Limb (tissue), 2 donors: ENCODE measurements around the gene DQX1.

Experiments
- DNase-seq, 2 donors: peaks; one replicate each; pipeline ENCODE4 v3.0.0-alpha.2; 2016; ENCODE audit errors: extremely low spot score in 2 of 2

The DQX1 gene

DNA sequence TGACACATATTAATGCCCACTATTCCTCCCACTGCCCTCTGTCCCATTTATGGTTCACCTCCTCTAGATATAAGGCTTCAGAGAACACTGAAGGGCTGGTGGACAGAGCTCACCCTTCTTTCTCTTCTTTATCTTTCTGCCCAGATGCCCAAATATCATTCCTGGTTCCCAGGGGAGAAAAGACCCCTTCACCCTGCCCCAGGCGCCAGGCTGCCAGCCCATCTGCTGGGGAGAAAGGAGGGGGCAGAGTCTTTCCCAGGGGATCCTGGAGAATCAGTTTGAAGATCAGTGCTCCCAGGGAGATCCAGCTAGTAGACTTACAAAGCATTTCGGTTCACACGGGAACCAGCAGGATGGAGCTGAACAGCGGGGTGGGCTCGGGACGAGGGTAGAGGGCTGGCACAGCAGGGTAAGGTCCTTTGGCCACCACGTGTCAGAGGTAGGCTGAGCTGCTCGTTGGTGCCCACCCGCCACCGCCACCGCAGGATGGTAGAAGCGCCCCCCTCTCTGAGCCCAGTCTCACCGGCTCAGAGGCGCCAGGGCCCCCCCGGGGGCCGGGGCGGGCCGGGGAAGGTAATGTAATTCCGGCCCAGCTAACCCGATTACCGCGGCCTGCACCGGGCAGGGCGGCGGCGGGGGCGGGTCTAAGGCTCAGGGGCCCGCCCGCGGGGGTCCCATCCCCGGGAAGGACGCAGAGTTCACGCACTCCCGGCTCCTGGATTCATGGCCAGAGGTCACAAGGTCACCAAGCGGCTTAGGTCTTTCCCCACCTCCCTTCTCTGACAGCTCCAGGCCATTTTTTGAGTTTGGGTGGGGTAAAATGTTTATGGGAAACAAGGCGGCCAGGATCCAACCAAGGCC is 13.1 kb downstream of the DQX1 start:
- no peak for DNase-seq

DNA sequence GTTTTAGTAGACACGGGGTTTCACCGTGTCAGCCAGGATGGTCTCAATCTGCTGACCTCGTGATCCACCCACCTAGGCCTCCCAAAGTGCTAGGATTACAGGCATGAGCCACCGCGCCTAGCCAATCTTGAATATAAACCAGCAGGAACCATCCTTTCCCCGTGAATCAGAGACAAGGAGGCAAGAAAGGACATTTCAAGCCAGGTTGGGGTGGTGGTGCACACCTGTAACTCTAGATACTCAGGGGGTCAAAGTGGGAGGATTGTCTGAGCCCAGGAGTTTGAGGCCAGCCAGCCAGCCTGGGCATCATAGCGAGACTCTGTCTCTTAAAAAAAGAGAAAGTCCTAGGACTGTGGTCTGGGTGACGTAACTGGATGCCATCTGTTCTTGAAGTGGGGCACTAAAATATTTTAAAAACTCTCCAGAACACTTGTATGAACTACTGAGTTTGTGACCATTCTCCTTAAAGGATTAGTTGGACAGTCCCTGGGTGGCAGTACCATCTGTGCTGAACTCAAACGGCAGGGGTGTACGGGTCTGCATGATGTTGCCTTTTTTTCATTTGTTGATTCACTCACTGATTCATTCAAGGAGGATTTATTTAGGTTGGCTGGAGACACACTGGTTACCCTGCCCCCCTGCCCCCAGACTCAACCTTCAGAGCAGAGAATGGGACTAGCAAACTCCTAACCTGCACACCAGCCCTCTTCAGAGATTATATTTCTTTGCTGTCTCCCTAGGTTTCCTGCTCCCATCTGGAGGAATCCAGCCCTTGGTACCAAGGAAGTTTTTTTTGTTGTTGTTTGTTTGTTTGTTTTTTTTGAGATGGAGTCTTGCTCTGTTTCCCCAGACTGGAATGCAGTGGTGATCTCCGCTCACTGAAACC is 14.7 kb downstream of the DQX1 start:
- DNase-seq = no peak

DNA sequence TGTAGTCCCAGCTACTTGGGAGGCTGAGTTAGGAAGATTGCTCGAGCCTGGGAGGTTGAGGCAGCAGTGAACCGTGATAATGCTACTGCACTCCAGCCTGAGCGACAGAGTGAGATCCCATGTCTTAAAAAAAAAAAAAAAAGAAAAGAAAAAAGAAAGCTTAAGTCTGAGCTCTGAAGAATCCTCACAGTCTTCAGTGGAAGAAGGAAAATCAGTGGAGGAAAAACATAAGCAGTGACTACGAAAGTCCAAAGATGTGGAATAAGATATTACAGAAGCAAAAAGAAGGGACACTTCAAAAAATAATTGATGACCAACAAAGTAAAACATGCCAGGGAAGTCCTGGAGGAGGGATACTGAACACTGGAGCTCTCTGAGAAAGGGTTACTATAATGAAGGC is 15.8 kb downstream of the DQX1 start:
- no peak for DNase-seq

DNA sequence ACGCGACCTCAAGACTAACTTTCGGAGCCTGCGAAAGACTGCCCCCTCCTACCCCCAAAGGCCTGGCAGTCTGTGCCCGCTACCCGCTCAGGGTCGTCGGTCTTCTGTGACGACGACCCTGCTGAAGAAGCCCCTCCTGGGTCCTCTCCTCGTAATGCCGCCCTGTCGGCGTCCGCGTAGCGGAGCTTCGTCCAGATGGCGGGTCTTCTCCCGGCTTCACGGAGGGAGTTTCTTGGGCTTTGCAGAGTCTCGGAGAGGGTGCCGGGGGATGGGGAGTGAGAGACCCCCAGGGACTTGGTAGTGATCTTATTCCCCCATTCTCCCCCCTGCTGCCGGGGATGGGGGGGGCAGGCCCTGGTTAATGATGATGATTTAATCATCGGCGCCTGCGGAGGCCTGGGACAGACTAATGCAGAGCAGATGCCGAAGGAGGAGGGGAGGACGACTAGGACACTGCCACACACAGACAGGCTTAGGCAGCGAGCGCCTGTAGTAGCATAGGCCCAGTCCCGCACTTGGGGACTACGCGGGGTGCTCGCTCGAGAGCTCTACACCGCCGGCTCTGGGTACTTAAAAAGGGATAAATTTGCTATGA is 18.0 kb downstream of the DQX1 start:
- DNase-seq = peak in 1 of 2 donors; percentile 73

DNA sequence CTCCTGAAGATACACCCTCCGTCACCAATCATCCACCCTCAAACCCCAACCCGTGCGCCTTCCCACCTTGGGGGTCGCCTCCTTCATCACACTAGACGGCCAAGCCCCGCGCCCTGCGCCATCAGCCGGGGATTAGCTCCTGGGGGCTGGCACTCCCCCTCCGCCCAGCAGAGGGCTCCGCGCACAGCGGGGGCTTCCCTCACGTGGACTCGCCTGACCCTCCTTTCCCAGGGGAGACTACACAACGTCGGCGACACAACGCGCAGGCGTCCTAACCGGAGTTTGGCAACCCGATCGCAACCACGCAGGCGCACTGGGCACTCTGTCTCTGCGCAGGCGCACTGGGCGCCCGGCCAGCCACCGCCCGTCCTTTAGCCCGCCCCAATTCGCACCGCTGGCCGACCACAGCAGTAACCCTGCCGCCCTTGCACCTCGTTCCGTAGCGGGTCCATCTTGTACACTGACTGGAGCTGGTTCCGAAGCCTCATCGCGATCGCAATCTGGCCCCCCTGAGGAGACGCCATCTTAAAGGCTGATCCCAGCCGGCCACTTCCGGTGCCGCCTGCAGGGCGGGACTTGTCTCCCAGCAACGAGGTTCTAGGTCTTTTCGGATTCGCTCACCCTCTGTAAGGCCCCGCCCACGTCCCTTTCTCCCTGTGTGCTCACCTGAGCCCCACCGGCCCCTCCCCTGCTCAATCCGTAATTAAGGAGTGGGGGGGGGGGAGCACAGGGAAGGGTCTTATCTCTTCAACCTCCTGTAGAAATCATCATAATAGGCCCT is 18.7 kb downstream of the DQX1 start, which contains the start of gene PCGF1:
Gene PCGF1 (minus strand): TSS at position 551 of the 781 bp plus-strand sequence. CDS start 27 bp downstream, at position 524.
- peak; percentile 98 to 99 for DNase-seq

DNA sequence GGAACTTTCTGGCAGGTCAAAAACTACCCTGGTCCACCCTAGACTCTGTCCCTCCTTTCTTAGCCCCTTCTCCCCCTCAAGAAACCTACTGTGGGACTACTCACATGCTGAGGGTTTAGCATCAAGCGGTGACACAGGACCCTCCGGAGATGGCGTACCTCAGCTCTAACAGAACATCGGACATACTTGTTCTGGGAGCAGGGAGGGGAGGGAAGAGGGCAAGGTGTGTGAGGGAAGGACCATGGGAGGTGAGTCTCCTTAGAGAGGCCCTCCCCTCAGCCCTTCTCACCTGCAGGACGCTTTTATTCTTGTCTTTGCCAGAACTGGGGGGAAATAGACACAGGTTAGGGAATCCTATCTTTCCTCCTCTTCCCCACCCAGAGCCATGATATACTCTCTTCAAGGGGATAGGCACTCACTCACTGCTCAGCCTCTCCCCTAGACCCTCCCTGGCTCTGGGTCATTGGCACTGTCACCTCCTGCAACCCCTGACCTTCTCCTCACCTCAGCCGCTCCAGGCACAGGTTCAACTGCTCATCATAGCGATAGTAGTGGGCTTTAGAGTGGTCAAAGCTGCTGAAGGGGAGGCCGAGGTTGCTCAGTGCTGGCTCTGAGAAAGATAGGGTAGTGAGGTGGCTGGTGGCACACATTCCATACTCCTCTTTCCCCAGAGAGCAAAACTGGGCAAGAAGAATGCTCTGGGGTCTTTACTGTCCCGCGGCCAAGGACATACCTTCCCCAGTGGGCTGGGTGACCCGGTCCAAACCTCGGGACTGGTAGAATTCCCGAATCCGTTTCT is 20.4 kb downstream of the DQX1 start:
- no peak for DNase-seq

DNA sequence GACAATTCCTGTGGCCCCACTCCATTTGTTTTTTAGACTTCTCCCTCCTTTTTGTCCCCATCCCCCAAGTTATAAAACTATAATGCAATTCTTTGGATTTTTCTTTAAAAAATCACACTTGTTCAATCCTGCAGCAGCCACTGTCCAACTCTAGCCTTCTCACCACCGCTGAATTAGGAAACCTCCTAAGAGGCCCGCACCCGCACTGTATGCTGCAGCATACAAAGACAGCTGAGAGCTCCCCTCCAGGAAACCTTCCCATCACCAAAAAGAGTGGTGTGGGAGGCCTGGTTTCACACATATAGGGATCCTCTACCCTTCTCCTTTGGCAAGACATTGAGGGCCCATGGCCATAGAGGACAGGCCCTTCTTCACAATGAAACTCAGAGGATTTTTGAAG is 21.4 kb downstream of the DQX1 start:
- no peak for DNase-seq

DNA sequence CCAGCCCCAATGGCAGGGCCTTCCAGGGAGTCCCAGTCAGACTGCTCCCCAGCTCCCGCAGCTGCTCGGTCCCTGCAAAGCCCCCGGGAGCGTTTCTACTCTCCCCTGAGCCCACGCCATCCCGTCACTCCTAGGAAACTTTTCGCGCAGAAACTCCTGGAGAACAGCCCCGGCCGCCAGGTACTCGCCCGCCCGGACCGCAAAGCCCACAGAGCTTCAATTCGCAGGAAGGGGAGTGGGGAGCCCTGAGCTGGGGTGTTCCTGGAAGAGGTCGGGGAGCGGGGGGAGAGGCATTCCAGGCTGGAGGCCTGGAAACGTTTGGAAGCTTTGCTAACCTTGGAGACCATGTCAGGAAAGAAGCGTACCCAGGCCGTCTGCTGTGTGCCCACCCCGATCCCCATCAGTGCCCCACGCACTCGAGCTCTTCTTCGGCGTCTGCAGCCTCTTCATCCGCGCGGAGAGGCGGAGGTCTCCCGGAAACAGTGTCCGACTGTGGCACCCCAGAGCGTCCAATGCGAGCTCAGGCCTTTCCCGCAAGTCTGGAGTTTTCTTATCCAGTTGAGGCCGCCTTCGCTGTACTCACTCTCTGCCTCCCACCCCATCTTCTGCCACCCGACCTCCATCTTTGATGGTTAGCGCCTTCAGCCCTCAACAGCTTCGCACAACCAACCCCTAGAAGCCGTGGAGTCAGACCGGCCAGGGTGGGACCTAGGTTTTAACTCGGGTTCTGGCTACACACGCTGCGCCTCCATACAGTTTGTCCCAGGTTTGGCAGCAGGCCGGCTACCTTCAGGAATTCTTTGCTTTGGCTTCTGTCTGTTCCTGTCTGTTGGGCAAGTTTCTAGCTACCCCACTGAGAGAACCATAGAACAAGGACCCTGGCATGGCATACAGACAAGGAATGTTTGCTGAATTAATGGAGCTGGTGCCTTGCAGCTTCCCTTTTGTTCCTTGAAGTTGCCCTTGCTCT is 22.2 kb downstream of the DQX1 start:
- no peak for DNase-seq

DNA sequence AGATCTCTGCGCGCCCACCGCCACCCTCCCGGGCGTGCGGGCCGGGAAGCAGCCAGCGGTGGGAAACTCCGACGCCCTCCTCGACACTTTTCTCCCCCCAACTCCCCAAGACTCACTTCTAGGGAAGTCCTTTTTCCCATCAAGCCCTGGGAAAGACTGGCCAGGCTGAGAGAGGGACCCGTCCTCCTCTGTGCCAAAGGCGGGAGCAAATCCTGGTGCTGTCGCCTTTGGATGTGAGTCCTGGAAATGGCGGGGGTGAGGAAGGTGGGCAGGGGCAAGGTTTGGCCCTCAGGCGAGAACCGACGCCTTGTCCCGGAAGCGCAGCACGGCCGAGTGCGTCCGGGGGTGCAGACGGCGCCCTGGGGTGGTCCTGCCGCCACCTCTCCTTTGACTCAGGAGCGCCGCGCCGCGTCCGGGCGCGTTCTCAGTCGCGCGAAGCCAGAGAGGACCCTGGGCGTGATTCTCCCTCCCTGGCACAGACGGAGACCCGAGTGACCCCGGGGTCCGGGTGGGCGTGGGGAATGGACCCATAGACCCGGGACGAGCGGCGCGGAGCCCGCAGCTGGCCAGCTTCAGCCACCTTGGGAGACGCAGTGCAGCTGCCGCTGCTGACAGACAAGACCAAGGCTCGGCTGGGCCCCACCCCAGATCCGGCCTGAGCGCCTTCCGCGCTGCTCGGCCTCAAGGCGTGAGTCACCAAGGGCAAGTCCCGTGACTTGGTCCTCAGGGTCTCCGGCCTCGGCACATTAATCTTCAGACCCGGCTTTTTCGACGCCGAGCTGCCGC is 23.1 kb downstream of the DQX1 start:
- DNase-seq = peak in 1 of 2 donors; percentile 68

DNA sequence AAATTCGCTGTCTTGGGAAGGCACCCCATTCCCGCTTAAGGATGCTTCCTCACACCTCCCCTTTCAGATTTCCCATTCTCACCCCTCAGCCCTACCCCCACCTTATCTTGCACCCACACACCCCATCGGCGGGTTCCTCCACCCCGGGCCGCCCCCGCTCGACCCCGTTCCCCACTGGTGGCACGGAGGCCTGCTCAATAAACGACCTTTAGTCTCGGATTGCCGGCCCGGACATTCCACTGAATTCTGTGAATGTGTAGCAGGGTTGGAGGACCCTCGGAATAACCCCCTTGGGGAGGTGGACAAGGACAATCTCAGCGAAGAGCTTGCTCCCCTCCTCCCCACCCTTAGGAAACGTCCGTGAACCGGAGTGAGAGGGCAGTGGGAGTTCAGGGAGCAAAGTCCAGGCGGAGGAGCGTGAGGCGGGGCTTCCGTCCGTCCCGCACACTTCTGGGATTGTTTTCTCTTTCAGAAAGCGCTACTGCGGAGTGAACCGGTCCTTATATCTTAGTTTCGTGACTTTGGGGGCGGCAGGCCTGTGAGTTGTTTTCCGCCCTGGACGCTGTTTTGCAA is 23.8 kb downstream of the DQX1 start:
- no peak for DNase-seq

DNA sequence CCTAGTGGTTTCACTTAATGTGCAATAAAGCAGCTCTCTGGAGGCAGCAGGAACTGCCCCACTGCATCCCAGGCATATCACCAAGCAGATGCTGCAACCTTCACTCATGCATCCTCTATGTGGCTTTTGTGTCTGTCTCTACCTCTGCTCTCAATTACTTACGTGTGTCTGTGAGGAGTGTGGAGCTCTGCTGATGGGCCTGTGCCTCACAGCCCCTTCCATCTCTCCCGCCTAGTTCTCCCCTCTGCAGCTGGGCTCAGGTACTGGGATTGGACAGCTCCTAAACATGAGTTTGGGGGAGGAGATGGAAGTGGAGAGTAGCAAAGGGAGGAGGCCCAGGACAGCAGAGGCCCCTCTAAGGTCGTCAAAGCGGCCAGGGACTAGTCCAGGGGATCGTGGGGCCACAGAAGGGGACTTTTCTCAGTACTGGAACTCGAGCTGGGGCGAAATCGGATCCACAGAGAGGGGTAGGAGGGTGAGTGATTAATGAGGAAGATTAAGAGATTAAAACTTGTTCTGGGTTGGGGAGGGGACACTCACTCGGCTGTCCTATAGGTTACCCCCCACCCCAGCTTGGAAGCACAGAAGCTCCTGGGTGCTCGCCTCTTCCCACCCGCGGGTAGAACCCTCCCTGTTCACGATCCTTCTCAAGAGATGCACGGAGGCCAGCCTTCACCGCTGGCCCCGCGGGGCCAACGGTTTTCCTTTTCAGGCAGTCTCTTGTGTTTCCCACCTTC is 24.5 kb downstream of the DQX1 start:
- DNase-seq = peak in 1 of 2 donors; percentile 38

DNA sequence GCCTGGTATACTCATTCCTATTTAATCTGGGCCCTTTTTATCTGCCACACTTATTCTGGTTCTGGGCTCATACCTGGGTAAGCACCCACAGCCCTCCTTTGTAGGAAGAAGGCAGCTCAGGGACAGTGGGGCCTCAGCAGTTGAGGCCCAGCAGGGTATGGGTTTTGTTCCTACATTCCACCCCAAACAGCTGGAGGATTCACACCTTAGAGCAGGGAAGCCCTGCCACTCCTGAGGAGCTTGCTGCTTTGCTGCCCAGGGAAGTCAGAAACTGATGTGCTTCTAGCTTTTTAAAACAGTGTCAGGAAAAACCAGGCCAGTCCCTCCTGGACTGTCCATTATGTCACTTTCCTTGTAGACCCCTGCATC is 25.5 kb downstream of the DQX1 start:
- no peak for DNase-seq

DNA sequence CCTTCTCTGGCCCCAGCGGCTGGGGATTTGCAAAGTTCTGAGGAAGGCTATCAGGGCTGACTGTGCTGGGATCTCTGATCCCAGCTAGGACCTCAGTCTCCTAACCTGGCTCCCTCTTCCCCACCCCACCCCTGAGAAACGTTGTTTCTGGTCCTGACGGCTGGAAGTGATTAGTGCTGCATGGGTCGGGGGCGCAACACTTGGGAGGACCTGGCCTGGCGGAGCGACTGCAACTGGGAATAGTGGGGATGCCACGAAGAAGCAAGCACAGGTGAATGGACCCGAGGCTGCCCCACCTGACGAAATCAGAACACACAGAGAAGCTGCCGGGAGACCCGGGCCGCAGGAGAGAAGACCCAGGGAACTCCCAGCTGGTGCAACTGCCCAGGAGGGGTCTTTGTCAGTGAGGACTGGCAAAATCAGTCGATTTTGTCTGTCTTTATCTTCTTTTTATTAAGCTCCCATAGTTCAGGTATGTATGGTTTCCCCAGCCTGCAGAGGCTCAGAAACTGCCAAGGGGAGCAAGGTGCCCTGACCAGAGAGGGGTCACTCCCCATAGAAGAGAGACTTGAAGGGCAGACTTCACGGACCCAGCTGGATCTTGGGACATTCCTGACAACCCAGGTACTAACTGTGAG is 26.0 kb downstream of the DQX1 start:
- no peak for DNase-seq

DNA sequence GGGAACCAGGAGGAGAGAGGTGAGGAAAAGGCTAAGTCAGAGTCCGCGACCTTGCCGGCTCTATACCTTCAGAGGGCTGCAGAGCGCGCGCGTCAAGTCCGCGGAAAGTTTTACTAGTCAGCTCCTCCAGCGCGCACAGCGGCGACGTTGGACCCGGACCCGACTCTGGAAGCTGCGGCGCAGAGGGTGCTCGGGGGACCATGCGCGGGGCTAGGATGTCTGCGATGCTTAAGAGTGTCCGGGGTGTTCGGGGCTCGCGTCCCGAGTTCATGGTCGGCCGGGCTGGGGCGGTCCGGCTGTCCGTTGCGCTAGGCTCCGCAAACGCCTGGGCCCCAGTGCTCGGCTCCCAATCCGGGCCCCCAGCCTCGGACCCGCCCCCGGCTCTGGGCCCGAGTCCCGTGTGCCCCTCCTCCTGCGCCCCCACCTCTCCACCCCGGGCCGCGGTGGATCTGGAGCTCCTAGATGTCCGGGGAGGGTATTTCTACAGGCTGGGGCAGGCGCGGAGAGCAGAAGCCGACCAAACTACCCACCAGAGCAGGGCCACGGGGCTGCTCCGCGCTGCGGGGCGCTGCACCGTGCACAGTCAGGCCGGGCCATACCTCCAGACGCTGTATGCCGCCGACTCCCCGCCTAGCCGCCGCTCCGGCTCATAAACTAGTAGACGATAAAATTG is 26.6 kb downstream of the DQX1 start, which contains the start of gene LBX2:
Gene LBX2 (minus strand): TSS at position 337 of the 673 bp plus-strand sequence. CDS start 66 bp downstream, at position 271.
- DNase-seq = peak in 1 of 2 donors; percentile 56

DNA sequence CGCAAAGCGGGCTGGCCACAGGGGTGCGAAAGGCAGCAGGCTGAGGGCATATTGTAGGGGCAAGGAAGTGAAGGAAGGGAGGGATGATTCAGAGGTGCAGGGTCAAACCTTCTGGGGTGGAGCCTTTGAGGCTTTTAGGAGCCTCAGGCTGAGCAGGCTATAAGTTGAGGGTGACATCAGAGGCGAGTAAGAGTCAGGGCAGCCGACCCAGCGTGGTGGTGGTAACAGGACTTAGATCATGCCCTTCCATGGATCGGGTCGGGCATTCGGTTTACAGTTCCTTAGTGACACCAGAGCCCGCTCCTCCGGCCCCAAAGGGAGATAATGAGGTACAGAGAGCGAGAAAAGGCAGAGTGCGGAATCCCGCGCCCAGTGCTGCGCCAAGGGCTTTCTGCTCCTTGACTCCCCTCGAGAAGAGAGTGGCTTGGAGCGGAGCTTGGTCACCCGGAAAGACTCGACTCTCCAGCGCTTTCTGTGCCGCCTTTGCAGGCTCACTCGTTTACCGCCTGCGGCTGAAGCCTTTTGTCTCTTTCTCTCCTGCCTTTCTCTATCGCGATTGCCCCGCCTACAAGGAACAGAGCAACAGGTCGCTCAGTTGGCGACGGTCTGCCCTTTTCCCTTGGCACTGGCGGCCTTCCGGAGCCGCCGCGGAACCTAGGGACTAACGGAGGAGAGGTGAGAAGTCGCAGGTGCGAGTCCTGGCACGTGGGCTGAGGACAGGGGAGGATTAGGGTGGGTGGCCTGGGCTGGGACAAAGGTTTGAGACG is 27.3 kb downstream of the DQX1 start:
- DNase-seq = peak in 1 of 2 donors; percentile 40
